Measurements from ENCODE around the gene SNRPE.
A peak's percentile ranks its signal among the peaks of the same experiment; 100 is the strongest.
"Not testable (repeated sequence)": the region's sequence is repeated elsewhere in the genome, so short reads cannot be mapped to it uniquely, and the experiment has no call there.

The SNRPE gene

GRCh38 chr1:203861379-203862184 is at the start of gene SNRPE:
SNRPE (plus strand) TSS chr1:203861599; CDS start chr1:203861660, 61 bp downstream.
- DNase-seq, result peak; percentile 99

DNA sequence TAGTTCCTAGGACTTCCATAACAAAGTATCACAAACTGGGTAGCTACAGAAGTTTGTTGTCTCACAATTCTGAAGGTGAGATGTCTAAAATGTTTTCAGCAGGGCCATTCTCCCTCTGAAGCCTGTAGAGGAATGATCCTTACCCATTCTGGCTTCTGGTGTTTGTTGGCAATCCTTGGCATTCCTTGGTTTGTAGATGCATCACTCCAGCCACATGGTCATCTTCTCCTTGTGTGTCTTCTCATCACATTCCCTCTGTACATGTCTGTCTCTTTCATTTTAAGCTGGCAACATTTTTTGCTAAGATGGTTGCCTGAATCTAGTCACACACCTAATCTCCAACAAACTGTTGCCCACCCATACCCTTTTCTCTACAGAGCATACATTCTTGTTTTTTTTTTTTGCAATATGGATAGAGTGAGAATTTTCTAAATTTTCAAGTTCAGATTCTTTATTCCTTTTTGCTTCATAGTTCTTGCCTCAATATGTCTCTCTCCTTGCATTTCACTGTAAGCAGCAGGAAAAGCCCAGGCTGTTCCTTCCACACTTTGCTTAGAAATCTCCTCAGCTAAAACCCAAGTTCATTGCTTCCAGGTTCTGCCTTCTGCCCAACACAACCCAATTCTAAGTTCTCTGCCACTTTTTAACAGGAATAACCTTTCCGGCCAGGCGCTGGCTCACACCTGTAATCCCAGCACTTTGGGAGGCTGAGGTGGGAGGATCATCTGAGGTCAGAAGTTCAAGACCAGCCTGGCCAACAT is 47.6 kb upstream of the SNRPE start:
- no peak for DNase-seq

DNA sequence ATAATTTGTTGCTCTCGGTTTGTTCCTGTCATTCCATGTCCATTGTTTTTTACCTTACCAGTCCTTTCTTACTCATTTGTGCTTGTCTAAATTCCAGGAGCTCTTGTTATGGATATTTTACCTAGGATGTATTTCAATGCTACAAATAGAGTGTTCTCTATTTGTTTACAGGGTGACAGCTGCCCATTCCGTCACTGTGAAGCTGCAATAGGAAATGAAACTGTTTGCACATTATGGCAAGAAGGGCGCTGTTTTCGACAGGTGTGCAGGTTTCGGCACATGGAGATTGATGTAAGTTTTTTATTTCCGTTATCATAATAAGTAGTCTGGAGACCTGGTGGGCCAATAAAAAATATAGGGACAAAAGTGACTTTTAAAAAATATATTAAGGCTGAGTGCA is 43.0 kb upstream of the SNRPE start:
- no peak for DNase-seq

GRCh38 chr1:203823306-203823705 is 38.1 kb upstream of the SNRPE start:
- peak; percentile 19 for DNase-seq

DNA sequence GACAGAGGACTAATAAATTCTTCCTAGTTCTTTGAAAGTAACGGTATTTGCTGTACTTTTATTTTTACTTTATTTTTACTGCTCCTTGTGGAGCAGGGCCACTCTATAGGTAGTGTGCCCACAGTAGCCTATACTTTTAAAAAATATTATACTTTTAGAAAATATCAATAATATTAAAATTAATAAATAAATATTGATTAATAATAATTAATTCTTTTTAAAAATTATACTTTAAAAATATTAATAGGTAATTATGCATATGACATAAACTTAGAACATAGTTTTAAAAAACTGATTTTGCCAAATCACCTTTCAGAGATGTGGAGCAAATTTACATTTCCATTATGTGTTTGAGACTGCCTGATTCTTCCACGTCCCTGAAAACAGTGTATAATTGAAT is 35.2 kb upstream of the SNRPE start:
- no peak for DNase-seq

DNA sequence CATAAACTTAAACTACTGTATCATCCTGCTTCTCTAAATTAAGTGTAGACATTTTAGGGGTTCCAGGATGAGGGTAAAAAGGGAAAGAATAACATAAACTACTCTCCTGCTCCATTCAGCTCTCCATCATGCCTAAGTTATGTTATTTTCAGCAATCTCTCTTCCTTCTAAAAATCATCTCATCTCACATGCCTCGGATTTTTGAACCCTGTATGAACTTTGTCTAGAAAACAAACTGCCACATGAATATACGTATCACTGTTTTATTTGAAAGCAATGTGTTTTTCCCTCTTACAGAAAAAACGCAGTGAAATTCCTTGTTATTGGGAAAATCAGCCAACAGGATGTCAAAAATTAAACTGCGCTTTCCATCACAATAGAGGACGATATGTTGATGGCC is 33.4 kb upstream of the SNRPE start:
- no peak for DNase-seq

GRCh38 chr1:203828503-203828902 is 32.9 kb upstream of the SNRPE start:
- no peak for DNase-seq

DNA sequence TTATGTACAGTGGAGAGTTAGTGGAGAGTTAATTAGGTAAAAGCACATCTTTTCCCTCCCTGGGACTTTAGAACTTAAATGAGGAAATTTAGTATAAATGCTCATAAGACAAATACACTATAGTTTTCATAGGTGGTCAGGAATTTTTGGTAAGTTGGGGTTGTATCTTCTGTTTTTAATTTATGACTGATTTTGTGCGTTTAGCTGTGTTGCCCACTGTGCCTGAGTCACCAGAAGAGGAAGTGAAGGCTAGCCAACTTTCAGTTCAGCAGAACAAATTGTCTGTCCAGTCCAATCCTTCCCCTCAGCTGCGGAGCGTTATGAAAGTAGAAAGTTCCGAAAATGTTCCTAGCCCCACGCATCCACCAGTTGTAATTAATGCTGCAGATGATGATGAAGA is 32.2 kb upstream of the SNRPE start:
- DNase-seq, result not testable (repeated sequence)

- DNase-seq, result no peak
Observed at GRCh38 chr1:203835476-203835875, 25.9 kb upstream of the SNRPE start.

- DNase-seq, result no peak
Observed at GRCh38 chr1:203839081-203839480, 22.3 kb upstream of the SNRPE start.

GRCh38 chr1:203840208-203840808 is 21.1 kb upstream of the SNRPE start:
- DNase-seq, result no peak

DNA sequence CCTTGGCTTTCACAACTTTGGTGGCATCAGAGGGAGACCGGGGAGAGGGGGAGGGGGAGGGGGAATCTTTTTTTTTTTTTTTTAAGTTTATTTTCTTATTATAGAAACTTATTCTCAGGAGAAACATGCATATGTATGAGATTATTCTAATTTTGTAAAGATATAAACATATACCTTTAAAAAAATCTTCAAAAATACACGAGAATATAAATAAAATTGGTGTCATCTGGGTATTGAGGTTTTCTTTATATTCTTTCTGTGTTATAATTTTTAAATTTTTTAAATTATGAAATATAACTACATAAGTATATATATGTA is 18.9 kb upstream of the SNRPE start:
- no peak for DNase-seq

DNA sequence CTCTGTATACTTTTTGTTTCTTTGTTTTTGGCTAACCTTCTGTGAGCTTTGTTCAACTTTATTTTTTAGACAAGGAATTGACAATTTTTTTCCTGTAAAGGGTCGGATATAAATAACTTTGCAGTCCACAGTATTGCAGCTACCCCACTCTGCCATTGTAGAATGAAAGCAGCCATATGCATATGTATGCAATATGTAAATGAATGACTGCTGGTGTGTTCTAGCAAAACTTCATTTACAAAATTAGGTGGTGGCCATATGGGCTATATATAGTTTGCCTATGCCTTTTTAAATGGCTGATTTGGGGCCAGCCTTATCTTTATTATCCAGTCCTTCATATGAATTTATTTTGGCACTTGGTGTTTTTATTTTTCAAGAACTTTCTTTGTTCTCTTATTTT is 18.0 kb upstream of the SNRPE start:
- no peak for DNase-seq

DNA sequence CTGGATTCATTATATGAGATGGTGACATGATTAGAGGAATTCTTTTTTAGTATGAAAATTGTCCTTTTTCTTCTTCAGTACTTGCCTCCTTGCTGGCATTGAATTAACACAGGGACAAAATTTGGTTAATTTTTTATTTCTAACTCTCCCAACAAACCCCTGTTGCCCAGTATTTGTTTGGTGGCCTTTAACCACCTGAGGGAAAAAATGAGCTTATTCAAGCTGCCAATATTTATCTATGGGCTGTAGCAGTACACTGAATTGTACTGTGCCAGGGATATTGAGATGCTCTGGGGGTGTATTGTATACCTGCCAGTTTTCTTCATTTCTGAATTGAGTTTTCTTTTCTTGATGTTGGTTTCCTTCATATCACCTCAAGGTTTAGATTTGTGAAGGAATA is 8.3 kb upstream of the SNRPE start:
- not testable (repeated sequence) for DNase-seq

GRCh38 chr1:203858055-203858454 is 3.3 kb upstream of the SNRPE start:
- DNase-seq, result no peak

DNA sequence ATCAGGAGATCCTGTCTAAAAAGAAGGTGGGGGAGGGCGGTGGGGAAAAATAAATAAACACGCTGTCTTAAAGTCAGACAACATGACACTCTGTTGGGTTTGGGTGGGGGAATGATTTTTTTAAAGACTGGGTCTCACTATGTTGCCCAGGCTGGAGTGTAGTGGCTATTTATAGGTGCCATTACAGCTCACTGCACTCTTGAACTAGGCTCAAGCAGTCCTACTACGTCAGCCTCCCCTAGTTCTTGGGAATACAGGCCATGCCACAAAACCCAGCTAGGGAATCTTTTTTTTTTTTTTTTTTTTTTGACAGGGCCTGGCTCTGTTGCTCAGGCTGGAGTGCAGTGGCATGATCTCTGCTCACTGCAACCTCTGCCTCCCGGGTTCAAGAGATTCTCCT is 2.4 kb upstream of the SNRPE start:
- DNase-seq, result no peak

DNA sequence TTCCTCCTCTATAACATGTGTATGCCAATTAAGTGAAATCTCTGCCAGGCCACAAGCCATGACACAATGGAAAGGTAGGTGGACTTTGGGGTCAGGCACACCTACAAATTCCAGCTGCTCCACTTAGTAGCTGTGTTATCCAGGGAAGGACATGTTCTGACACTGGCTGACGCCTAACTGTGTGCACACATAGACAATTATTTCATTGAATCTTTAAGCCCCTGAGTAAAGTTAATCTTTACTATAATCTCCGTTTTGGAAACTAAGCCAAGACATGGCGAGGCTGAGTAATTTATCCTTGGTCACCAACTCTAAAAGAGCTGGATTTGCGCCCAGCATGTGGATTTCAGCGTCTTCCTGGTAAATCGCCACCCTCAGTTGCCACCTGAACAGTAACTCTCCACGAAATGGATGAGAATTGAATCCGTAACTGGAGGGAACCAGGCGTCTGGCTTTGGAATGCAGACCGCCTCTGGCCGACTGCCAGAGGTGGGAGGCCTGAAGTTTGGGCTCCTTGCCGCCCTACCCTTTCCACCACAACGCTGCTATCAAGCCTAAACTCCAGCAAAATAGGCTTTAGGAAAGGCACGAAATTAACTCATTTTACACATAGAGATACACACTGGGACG is 888 bp upstream of the SNRPE start:
- DNase-seq, result peak; percentile 69

DNA sequence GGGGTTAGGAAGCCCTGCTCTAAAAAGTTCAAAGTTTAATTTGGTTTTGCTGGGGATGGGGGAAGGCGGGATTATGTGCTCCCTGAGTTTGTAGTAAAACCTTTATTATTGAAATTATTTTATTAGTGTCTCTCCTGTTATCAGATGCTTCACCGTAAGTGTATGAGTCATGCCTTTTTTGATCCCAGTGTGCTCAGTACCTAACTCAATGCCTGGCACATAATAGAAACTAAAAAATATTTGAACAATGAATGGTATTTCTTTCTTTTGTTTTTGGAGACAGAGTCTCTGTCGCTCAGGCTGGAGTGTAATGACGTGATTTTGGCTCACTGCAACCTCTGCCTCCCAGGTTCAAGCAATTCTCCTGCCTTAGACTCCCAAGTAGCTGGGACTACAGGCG is 6.4 kb downstream of the SNRPE start:
- no peak for DNase-seq

- DNase-seq, result no peak
Observed at GRCh38 chr1:203870245-203870644, 8.8 kb downstream of the SNRPE start.

- peak; percentile 62 for DNase-seq
Observed at GRCh38 chr1:203871114-203871880, 9.9 kb downstream of the SNRPE start.

DNA sequence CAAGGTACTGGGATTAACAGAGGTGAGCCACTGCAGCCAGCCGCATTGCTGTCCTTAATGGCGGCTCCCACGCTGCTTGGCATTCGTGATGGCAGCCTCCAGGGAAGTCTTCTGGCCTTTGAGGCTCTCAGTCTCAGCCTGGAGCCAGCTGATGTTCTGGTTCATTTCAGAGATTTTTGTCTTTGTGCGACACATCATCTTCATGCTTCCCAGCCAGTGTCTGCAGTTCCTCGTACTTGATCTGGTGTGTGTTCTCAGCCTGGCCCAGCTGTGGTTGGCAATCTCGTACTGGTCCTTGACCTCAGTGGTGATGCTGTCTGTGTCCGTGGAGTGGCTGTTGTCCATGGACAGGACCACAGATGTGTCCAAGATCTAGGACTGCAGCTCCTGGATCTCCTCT is 11.7 kb downstream of the SNRPE start:
- no peak for DNase-seq

- no peak for DNase-seq
Observed at GRCh38 chr1:203878422-203878821, 17.0 kb downstream of the SNRPE start.

DNA sequence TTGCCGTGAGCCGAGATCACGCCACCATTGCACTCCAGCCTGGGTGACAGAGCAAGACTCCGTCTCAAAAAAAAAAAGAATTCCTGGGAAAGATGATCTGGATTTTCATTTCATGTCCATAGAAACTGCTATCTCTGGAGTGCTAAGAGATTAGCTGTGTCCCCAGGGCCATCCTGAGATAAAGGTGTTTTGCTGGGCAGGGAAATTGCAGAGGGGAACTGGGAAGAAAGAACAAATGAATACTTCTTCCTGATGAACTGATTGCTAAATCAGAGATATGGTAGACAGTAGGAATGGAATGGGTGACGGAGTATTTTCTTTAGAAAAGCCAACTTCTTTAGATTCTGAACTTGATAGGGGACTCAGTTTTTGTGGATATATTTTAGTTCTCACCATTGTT is 19.2 kb downstream of the SNRPE start:
- no peak for DNase-seq
